CD4-positive, alpha-beta T cell treated with Interferon alpha-2 for 1 hour (primary cell): Measurements from ENCODE around the gene ATP8B3.

ENCODE experiments used
- DNase-seq, 2 donors: peaks; one replicate each; pipeline ENCODE4 v3.0.0-alpha.2; 2020 to 2022

The ATP8B3 gene

GRCh38 chr19:1742989-1743696 lies 68.9 kb downstream of the ATP8B3 start:
- DNase-seq: no peak

DNA sequence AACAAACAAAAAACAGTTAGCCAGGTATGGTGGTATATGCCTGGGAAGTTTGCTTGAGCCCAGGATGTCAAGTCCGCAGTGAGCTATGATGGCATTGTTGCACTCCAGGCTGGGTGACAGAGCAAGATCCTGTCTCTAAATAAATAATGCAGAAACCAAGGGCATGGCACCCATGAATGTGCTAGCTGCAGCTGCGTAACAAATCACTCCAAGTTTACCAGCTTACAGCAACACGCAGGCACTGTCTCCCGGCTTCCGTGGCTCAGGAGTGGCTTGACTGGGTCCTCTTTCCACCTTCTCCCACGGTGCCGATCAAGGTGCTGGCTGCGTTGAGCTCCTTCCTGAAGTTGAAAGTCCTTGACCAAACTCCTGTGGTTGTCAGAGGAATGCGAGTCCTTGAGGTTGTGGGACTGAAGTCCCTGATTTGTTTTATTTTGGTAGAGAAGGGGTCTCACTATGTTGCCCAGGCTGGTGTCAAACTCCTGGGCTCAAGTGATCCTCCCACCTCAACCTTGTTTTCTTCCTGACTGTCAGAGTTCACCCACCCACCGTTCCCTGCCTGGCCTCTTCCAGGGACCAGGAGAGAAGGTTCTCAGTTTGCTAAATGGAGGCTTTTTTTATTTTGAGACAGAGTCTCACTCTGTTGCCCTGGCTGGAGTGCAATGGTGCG lies 72.0 kb downstream of the ATP8B3 start:
- DNase-seq: no peak

- DNase-seq: no peak
These were observed 75.1 kb downstream of the ATP8B3 start for GRCh38 chr19:1736927-1737326.

DNA sequence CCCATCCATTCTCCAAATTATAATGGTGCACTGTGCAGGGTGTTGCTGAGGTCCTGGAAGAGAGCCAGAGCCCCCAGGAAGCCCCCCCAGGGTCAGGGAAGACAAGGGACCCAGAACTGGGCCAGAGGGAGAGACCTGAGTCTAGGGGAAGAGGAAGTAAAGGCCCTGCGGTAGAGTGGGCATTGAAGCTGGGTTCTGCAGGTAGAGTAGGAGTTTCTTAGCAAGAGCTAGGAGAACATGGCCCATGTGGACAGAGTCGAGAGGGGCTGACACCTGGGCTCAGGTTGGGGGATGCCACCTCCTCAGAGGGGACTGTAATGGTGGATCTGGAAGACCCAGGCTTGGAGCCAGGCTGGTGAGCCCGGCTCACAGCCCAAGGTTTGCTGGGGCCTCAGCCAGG lies 75.8 kb downstream of the ATP8B3 start:
- no peak for DNase-seq

- DNase-seq: no peak
These were observed 77.6 kb downstream of the ATP8B3 start for GRCh38 chr19:1734321-1734966.
